HEK293T (cell line): Measurements from ENCODE around the gene ASB16.

Experiments
- CTCF ChIA-PET: fragments of 350-600 bp; formaldehyde crosslinking; extraction: SDS; loops from one replicate; lab custom pipeline; 2021; ENCODE audit warnings: antibody characterized with exemption, inconsistent platforms; lab: Yijun Ruan, JAX
- POLR2A ChIA-PET: fragments of 350-600 bp; formaldehyde crosslinking; extraction: SDS; loops from one replicate; lab custom pipeline; 2020; ENCODE audit warnings: antibody characterized with exemption, inconsistent platforms; lab: Yijun Ruan, JAX
- DNase-seq: peaks from one replicate; pipeline ENCODE4 v3.0.0; 2012; ENCODE audit warnings: mixed read lengths; ENCODE audit errors: extremely low spot score
- ARNT ChIP-seq: fragments of 450-650 bp; IDR thresholded peaks from 2 replicates; pipeline ENCODE4 v1.6.1; 2017; ENCODE audit warnings: mild to moderate bottlenecking
- BHLHE40 ChIP-seq: fragments of 450-650 bp; IDR thresholded peaks from 2 replicates; pipeline ENCODE4 v1.6.1; 2016; ENCODE audit warnings: mild to moderate bottlenecking, moderate library complexity, borderline replicate concordance
- CTBP1 ChIP-seq: fragments of 450-650 bp; IDR thresholded peaks from 2 replicates; pipeline ENCODE4 v1.6.1; 2016; ENCODE audit warnings: borderline replicate concordance
- ELF4 ChIP-seq: fragments of 450-650 bp; IDR thresholded peaks from 2 replicates; pipeline ENCODE4 v1.6.1; 2017; ENCODE audit warnings: antibody characterized with exemption
- FOXA1 ChIP-seq: fragments of 450-650 bp; IDR thresholded peaks from 2 replicates; pipeline ENCODE4 v1.6.1; 2016; ENCODE audit warnings: mild to moderate bottlenecking
- FOXK2 ChIP-seq: fragments of 450-650 bp; IDR thresholded peaks from 2 replicates; pipeline ENCODE4 v1.6.1; 2016; ENCODE audit warnings: mild to moderate bottlenecking
- FOXM1 ChIP-seq: fragments of 450-650 bp; IDR thresholded peaks from 2 replicates; pipeline ENCODE4 v1.6.1; 2017; ENCODE audit warnings: mild to moderate bottlenecking, borderline replicate concordance
- HDGF ChIP-seq: fragments of 450-650 bp; IDR thresholded peaks from 2 replicates; pipeline ENCODE4 v1.6.1; 2017; ENCODE audit warnings: antibody characterized with exemption, borderline replicate concordance
- L3MBTL2 ChIP-seq: fragments of 450-650 bp; conservative IDR thresholded peaks from 2 replicates; pipeline ENCODE4 v1.6.1; 2016; ENCODE audit warnings: mild to moderate bottlenecking
- LEF1 ChIP-seq: fragments of 450-650 bp; IDR thresholded peaks from 2 replicates; pipeline ENCODE4 v1.6.1; 2017; ENCODE audit warnings: mild to moderate bottlenecking, borderline replicate concordance
- NFRKB ChIP-seq: fragments of 450-650 bp; IDR thresholded peaks from 2 replicates; pipeline ENCODE4 v1.6.1; 2016; ENCODE audit warnings: mild to moderate bottlenecking, moderate library complexity
- PKNOX1 ChIP-seq: fragments of 450-650 bp; IDR thresholded peaks from 2 replicates; pipeline ENCODE4 v1.6.1; 2016
- SP1 ChIP-seq: fragments of 450-650 bp; IDR thresholded peaks from 2 replicates; pipeline ENCODE4 v1.6.1; 2017
- SUZ12 ChIP-seq: fragments of 450-650 bp; IDR thresholded peaks from 2 replicates; pipeline ENCODE4 v1.6.1; 2016; ENCODE audit warnings: mild to moderate bottlenecking
- TARDBP ChIP-seq: fragments of 450-650 bp; IDR thresholded peaks from 2 replicates; pipeline ENCODE4 v1.6.1; 2016
- ZNF384 ChIP-seq: fragments of 450-650 bp; IDR thresholded peaks from 2 replicates; pipeline ENCODE4 v1.6.1; 2016

Gene ASB16

GRCh38 chr17:44212507-44213402 is 42.3 kb downstream of the ASB16 start:
- no peak for TF ChIP-seq BHLHE40

GRCh38 chr17:44213403-44214229 is 43.1 kb downstream of the ASB16 start:
- ChIA-PET POLR2A (interaction anchor here (1.0 to 1.1 kb wide), 2 partner anchors 49 to 128 kb away, joined by 3 to 4 read pairs; no protein-coding TSS in a partner anchor), CTCF (interaction anchor here (0.5 to 0.8 kb wide), 2 partner anchors 62 to 136 kb away, joined by 3 read pairs; no protein-coding TSS in a partner anchor)
- DNase-seq: no peak
- no peak for TF ChIP-seq CTBP1
- no peak for TF ChIP-seq L3MBTL2
- no peak for TF ChIP-seq HDGF

More at GRCh38 chr17:44212507-44213402, 42.3 kb downstream of the ASB16 start:
- POLR2A ChIA-PET: interaction anchor here (1.1 to 3.4 kb wide), 2 partner anchors 8 to 129 kb away, joined by 3 to 26 read pairs; partner anchors contain the start of gene UBTF
- no peak for DNase-seq
- CTCF ChIA-PET: interaction anchor here (0.5 to 0.8 kb wide), 2 partner anchors 63 to 137 kb away, joined by 3 read pairs; no protein-coding TSS in a partner anchor

- ChIA-PET CTCF (no interaction called here), POLR2A (interaction anchor here (1.0 to 1.1 kb wide), 2 partner anchors 48 to 128 kb away, joined by 3 to 4 read pairs; no protein-coding TSS in a partner anchor)
- TF ChIP-seq ARNT: no peak
- TF ChIP-seq SP1: no peak
- no peak for TF ChIP-seq FOXK2
- TF ChIP-seq SUZ12: no peak
- TF ChIP-seq PKNOX1: no peak
- no peak for TF ChIP-seq BHLHE40
- no peak for TF ChIP-seq ZNF384
- no peak for TF ChIP-seq FOXM1
- no peak for TF ChIP-seq LEF1
- TF ChIP-seq ELF4: no peak
- no peak for TF ChIP-seq CTBP1
- TF ChIP-seq HDGF: no peak
- no peak for TF ChIP-seq TARDBP
- no peak for TF ChIP-seq FOXA1
- no peak for DNase-seq
Observed at GRCh38 chr17:44214230-44214494, 43.7 kb downstream of the ASB16 start.

- TF ChIP-seq CTBP1 (no peak), LEF1 (no peak), NFRKB (no peak), ZNF384 (no peak)
- POLR2A ChIA-PET: interaction anchor here (1.1 kb wide), 1 partner anchor 104 kb away, joined by 3 read pairs; no protein-coding TSS in a partner anchor
- DNase-seq: no peak
- CTCF ChIA-PET: no interaction called here
Observed at GRCh38 chr17:44214896-44215295, 44.4 kb downstream of the ASB16 start.

- TF ChIP-seq L3MBTL2: no peak
- TF ChIP-seq HDGF: no peak
- TF ChIP-seq CTBP1: no peak
- ChIA-PET CTCF (no interaction called here), POLR2A (no interaction called here)
- no peak for DNase-seq
Observed at GRCh38 chr17:44216173-44216572, 45.7 kb downstream of the ASB16 start.

- ChIA-PET POLR2A (interaction anchor here (0.6 kb wide), 1 partner anchor 66 kb away, joined by 3 read pairs; no protein-coding TSS in a partner anchor), CTCF (no interaction called here)
- TF ChIP-seq SP1: no peak
- no peak for TF ChIP-seq TARDBP
- TF ChIP-seq FOXK2: no peak
- TF ChIP-seq SUZ12: no peak
- TF ChIP-seq CTBP1: no peak
- TF ChIP-seq BHLHE40: no peak
- TF ChIP-seq FOXM1: no peak
- no peak for TF ChIP-seq NFRKB
- no peak for DNase-seq
Observed at GRCh38 chr17:44216694-44217093, 46.2 kb downstream of the ASB16 start.

GRCh38 chr17:44217738-44218343 is 47.3 kb downstream of the ASB16 start:
- POLR2A ChIA-PET: interaction anchor here (0.5 to 5.1 kb wide), 9 partner anchors 7 to 109 kb away, joined by 3 to 27 read pairs (median 3); partner anchors contain the start of genes ATXN7L3, HDAC5 and TMUB2
- TF ChIP-seq CTBP1 (no peak), LEF1 (no peak), TARDBP (no peak), FOXA1 (no peak), FOXK2 (no peak), ARNT (no peak), L3MBTL2 (no peak), FOXM1 (no peak), PKNOX1 (no peak), SUZ12 (no peak), ELF4 (no peak), BHLHE40 (no peak), ZNF384 (no peak), NFRKB (no peak)
- DNase-seq: no peak
- CTCF ChIA-PET: interaction anchor here (1.4 kb wide), 1 partner anchor 14 kb away, joined by 5 read pairs; no protein-coding TSS in a partner anchor
